ENCODE results near the gene MMP19.
A peak's percentile ranks its signal among the peaks of the same experiment; 100 is the strongest.
"Not testable (repeated sequence)": the region's sequence is repeated elsewhere in the genome, so short reads cannot be mapped to it uniquely, and the experiment has no call there.

Gene MMP19

DNA sequence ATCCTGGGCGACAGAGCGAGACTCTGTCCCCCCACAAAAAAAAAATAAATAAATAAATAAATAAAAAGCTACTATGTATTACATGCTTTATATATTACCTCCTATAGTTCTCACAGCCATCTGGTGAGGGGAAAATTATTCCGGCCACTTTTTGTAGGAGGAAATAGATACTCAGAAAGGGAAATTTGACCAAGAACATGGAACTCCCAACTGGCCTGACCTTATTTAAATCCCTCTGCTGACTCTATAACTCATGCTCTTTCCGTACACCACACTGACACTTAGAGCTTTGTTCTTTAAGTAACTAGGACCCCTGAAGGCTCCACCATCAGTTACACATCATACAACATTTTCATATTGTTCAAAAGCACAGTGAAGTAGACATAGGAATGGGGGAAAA lies 2.2 kb upstream of the MMP19 start:
- no peak for DNase-seq (ENCODE audit: low read depth in 2 of 2)

DNA sequence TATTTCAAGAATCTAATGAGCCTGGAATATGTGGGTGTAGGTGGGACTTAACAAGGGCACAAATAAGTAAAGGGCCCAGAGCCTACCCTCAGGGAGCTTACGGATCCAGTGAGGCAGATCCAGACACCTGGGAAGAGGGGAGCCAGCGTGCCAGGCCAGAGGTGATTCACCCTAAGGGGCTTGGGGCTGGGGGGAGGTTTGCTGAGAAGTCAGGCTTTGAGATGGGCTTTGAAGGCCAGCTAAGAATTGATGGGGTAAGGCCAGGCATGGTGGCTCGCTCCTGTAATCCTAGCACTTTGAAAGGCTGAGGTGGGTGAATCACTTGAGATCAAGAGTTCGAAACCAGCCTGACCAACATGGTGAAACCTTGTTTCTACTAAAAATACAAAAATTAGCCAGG lies 695 bp upstream of the MMP19 start:
- DNase-seq (ENCODE audit: low read depth in 2 of 2), result no peak

DNA sequence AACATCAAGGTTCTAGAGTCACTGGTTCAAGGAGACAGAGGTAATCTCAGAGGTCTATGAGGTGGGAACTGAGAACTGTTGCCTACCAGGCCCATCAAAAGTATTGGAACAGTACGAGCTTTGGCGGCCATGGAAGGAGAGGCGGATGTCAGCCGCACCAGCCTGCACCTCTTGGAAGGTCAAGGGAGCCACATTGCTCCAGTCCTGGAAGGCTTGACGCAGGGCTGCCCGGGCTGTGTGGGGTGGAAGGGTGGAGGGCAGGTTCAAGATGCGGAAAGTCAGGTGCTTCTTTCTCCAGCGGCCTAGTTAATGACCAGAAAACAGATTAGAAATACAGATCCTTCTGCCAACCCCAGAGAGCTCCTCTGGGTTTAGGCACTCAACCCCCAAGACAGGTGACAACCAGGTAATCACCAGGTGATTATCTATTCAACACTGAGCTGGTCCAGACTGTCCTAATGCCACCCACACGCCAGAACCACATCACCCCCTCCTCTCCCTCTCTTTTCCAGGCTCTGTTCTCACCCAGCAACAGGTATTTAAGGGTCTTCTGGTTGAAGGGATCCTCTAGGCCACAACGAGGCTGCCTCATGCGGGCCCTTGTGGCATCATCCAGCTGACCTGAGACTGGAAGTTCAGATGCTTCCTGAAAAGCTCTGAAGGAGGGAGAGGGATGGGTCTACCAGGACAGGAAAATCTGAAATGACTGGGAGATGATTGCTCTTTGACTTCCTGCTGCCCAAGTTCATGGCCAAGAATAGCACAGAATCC lies 2.0 kb downstream of the MMP19 start:
- no peak for DNase-seq (ENCODE audit: low read depth in 2 of 2)

DNA sequence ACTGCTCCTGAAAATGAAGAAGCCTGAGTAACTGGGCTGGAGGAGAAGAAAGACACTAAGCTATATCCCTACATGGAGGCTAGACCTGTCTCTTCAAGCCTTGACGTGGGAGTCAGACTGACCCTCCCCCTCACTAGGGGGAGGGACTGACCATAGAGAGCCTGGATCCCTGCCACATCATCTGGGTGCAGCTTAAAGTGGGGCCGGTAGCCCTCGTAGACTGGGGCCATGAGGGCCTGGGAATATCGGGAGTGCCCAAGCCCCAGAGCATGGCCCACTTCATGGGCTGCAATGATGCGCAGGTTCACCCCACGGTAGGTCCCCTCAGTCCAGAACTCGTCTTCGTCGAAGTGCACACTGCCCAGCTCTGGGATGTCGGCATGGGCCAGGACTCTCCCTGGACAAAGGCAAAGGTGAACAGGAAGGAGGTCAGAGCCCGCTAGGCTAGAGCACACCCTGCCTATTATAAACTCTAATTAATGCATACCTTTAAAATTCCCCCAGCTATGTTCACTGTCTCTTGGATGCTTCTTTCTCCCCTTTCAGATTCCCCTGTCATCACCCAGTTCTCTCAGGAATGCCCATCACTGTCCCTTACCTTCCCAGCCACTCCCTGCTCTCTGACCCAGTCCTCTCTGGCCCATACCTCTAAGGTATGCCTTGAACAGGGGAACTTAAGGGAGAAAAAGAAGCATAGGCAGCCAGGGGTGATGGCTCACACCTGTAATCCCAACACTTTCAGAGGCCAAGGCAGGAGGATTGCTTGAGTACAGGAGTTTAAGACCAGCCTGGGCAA lies 3.2 kb downstream of the MMP19 start:
- no peak for DNase-seq (ENCODE audit: low read depth in 2 of 2)

DNA sequence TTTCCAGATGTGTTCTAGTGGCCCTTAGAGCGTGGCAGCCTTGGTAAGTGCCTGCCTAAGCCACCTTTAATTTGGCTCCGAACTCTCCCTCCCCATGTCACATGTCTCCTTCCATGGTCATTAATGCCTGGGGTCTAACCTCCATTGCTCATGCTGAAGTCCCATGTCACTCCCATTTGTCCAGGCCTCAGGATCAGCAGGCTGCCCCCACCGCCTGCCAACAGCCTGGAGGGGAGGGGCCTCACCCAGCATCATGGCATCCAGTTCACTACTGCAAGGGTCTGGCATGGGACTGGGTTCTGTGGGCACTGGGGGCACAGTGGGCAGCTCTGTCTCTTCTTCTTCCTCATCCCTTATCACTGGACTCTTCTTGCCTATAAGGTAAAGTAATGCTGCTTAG lies 4.4 kb downstream of the MMP19 start:
- DNase-seq (ENCODE audit: low read depth in 2 of 2), result no peak

DNA sequence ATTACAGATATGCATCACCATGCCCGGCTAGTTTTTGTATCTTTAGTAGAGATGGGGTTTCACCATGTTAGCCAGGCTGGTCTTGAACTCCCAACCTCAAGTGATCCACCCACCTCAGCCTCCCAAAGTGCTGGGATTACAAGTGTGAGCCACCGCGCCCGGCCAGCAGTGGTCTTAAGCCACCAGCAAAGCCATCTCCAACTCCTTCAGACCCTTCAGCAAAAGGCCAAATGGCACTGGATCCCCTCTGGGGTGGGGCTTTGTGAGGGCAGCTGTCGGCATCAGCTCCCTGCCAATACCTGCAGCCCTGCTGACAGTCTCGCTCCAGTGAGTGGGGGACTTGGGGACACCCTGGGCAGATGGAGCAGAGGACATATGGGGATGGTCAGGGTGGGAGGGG lies 8.3 kb downstream of the MMP19 start:
- DNase-seq (ENCODE audit: low read depth in 2 of 2), result not testable (repeated sequence)

DNA sequence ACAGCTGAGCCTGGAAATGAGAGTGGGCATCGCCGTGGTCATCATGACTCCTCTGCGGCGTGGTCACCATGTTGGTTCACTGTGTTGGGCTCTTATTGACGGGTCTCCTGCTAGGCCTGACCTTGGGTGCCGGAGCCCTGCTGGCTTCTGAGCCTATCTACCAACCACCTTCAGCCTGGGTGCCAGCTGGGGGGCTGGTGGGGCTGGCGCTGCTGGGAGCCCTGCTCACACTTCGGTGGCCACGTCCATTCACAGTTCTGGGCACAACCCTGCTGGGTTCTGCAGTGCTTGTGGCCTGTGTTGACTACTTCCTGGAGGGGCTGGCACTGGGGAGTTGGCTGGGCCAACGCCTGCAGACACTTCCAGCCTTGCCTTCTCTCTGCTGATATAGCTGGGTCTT lies 9.7 kb downstream of the MMP19 start:
- no peak for DNase-seq (ENCODE audit: low read depth in 2 of 2)

DNA sequence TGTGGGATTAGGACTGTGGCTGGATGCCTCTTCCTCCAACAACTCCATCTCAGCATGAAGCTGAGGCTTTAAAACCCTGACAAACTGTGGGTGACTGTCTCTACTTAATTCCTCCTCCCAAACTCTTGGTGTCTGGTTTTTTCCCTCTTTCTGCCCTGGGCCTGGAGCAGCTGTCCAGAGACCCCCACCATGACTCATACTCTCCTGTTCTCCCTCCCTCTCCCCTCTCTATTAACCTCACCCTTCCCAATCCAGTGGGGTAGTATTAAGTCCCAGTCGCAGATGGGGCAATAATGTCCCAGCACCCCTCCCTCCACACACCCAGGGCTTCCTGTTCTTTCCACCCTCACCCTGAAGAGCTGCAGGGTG lies 11.3 kb downstream of the MMP19 start:
- no peak for DNase-seq (ENCODE audit: low read depth in 2 of 2)

DNA sequence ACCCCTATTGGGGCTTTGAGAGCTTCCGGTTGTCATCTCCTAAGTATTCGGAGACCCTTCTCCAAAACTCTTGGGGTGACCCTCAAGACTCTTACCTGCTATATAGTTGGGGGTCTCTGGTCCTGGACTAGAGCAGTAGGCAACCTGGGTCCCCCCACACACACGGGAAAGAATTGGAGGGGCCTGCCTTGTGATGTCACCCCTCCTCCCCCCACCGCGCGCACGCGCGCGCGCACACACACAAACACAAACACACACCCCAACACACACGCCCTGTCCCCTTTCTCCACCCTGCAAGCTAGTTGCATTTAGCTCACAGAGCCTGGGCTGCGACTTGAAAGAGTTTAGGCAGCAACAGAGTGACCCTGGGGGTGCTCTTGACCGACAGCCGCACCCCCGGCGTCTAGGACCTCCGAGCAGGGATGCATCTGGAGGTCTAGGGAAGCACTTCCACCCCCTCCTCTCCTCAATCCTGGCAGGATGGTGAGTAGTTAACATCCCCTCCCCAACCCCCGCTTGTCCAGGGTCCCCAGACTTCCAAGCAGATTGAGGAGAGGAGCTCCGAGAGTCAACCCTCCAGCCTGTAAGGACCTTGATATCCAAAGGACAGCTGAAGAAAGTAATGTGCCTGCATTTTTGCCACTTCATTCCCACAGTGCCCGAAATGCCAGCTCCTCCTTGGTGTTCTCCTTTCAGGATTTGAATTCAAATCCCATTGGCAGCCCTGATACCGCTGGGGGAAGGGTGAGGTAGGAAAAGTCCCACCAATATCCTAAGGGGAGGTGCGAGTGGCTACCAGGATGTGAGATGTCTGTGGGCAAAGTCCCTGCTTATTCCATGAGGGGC lies 11.9 kb downstream of the MMP19 start:
- DNase-seq (ENCODE audit: low read depth in 2 of 2), result peak in 1 of 2 donors; percentile 59

DNA sequence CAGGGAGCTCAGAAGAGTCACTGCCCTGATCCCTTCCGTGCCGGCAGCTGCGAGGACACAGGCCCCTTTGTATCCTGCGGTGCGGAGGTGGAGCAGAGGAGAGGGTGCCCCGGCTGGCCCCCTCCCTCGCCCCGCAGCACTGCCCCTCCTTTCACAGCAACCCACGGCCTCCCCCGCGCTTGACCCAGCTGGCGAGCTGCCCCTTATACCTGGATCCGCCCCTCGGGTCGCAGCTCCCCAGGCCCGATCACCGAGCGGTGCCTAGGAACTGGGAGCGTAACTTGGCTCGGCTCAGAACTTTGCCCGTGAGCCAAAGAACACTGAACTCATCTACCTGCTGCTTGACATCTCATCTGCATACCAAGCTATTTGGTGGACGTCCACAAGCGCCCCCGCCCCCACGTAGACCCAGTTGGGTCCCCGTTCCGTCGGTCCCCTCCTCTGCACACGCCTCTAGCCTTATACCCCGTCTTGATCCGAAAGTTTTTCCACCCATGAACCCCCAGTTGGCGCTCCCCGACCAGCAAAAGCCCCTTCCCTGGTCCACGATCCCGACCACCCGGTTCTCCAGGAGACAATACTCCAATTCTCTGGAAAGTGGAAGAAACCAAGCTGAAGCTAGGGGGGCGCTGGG lies 12.7 kb downstream of the MMP19 start:
- peak in 1 of 2 donors; percentile 20 for DNase-seq (ENCODE audit: low read depth in 2 of 2)

DNA sequence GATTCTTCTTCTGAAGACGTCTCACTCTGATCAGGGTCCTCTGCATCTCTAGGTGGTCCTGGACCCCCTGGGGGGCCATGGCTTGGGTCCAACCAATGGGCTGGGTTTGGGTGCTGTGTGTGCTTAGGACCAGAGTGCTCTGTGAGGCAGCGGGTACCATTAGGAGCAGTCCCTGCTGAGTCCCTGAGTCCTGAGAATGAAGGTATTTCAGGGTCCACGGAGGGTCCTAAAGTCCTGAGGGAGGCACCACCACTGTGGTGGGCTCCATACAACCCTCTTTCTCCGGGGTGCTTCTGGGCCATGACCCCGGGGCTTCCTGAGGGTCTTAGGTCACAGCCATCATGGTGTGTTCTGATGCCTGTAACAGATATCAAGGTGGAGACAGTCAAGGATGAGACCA lies 14.4 kb downstream of the MMP19 start:
- DNase-seq (ENCODE audit: low read depth in 2 of 2), result no peak

DNA sequence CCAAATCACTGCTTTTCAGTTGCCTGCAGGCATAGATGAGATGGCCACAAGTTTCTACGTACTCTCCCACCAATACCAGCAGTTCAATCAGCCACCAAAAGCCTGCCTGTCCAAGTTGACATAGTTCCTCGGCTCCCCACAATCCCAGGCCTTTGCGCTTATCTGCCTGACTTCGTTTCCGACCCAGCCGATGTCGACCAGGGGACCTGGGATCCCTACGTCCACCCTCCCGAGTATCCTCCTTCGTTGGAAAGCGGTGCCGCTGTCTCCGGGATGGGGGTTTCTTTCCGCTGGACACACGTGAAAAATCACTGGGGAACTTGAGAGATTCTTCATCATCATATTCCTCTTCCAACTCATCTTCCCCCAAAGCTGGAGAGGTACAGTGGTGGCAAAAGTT lies 14.9 kb downstream of the MMP19 start:
- DNase-seq (ENCODE audit: low read depth in 2 of 2), result no peak

DNA sequence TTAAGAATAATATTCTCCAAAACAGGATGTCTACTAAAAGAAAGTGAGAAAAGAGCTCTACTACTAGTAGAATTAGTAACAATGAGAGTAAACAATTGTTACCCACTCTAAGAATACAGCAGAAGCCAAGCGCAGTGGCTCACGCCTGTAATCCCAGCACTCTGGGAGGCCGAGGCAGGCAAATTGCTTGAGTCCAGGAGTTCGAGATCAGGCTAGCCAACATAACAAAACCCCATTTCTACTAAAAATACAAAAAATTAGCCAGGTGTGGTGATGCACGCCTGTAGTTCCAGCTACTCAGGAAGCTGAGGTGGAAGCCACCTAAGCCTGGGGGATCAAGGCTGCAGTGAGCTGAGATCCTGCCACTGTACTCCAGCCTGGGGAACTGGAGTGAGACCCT lies 18.0 kb downstream of the MMP19 start:
- DNase-seq (ENCODE audit: low read depth in 2 of 2), result no peak

DNA sequence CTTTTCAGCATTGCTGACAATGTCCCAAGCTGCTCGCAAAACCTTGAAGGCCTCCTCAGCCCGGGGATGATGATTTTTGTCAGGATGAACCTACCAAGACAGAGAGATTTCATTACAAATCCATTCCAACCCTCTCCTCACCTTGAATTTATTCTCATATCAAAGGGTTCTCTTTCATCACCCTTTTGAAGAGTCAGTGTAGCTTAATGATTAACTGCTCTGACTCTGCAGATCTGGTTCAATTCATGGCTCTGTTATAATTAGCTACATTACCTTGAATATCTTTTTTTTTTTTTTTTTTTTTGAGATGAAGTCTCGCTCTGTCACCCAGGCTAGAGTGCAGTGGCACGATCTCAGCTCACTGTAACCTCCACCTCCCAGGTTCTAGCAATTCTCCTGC lies 19.3 kb downstream of the MMP19 start:
- no peak for DNase-seq (ENCODE audit: low read depth in 2 of 2)

DNA sequence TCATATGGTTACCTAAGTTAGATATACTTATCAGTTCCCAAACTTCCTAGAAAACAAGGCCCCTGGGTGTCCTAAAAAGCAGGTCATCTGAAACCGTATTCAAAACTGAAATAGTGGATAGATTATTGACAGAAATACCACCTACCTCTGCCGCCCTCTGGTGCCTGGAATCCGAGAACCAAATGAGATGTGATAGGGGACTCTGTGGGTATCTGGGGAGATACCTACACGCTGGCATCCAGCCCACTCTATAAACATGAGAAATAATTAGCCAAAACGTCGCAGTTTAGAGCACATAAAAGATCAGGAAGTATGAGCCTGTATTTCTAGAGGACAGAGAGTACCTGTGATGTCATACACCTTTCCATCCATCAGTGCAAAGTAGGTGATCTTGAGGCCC lies 20.5 kb downstream of the MMP19 start:
- DNase-seq (ENCODE audit: low read depth in 2 of 2), result no peak

DNA sequence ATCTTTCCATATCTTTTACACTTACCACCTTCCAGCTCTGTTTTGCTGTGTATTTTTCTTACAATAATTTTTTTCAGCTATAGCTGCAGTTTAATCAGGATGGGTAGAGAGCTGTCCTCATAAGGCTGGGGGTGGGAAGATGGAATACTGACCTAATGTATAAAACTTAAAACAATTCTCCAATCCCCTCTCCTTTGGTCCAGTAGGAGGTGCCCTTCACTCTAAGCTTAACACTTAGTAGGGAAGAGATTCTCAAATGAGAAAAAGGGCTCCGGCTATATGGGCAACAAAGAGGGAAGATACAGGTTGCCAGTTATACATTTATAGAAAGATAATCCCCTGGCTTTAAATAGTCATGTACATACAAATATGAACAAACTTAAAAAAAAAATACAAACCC lies 22.1 kb downstream of the MMP19 start:
- no peak for DNase-seq (ENCODE audit: low read depth in 2 of 2)

DNA sequence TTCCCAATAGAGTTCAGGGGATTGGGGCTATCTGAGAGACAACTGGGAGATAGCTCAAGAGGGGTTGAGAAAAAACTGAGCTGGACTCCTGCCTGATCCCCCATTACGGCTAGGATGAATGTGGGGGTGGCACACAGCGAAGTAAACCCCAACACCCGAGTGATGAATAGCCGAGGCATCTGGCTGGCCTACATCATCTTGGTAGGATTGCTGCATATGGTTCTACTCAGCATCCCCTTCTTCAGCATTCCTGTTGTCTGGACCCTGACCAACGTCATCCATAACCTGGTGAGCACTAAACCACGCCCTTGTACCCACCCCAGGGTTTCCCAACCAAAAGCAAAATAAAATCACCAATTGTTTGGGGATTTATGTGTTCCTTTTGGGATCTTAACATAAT lies 23.9 kb downstream of the MMP19 start:
- no peak for DNase-seq (ENCODE audit: low read depth in 2 of 2)

DNA sequence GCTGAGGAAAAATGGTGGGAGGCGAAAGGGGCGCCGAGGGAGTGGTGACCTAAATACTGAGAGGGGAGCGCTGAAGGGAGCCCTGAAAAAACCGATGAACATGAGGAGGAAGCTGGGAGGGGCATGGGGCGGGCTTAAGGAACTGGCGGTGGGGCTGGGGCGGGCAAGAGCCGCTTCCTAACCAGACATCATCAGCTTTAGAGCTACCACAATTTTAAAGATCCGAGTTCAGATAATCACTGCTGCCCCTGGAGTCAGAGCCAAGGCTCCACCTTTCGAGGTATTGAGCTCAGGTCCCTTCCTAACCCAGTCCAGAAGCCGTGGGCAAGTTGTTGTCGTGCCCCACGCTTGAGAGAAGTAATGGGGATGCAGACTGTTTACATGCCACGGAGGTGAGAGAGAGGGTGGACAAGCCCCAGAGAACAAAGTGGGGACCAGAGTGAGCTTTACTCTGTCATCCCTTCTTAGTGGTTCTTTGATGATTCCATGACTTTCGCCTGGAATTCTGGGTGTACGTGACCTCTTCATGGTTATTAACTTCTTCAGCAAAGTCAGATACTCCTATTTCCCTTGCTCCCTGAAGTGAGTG lies 24.5 kb downstream of the MMP19 start:
- no peak for DNase-seq (ENCODE audit: low read depth in 2 of 2)

DNA sequence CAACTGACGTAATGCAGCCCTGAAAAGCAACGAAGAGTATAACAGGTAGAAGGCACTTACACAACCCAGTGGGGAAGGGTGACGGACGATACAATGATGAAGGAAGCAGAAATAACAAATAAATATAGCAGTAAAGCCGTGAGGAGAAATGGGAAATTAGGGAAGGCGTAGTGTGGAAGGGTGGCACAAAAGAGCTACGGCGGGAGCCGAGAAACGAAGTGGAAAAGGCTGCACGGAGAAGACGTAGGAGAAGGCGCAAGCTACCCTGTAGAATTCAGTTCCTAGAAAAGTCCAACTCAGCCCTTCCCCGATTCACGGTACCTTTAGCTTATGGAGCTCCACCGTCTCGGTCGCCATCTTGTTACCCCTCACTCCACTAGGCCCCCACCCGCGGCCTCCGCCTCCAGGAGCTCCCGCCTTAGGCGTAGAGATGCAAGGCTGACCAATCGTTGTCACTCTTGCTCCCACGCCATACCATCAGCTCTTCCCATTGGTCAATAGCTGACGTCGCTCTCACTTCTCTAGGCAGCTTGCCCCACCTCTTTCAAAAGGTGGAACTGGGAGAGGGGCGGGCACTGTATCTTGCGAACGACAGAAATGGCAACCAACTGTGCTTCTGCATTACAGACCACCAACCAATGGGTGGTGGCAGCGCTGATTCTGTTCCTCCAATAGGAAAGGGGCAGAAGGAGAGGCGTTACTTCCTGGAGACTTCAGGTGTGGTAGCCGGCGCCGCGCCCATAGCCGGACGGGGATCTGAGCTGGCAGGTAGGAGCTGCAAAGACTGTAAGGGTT lies 25.2 kb downstream of the MMP19 start, which contains the start of the genes ORMDL2 and SARNP:
Gene ORMDL2 (plus strand): TSS at position 697 of the 795 bp plus-strand sequence. CDS start 959 bp downstream, outside the sequence.
Gene SARNP (minus strand): TSS at position 380 of the 795 bp plus-strand sequence. CDS start 23 bp downstream, at position 357.
- DNase-seq (ENCODE audit: low read depth in 2 of 2), result peak; percentile 91 to 98

DNA sequence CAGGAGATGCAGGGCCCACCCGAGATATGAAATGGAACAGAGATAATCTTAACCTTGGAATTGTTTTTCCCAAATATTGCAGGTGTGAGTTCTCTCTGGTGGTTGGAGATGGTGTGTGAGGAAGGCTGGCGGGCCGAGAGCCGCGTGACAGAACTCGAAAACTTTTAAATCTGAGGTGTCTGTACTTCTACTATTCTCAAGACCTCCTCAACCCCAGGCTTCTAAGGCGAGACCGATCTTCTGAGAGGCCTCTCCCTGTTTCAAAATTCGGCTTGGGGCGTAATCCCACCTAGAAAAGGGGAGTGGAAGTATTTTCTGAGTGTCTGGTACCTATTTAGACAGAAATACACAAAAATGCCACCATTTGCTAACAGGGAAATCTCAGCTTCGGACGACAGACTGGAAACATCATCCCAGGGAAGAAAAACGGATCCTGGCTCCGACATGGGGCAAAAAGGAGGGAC lies 25.8 kb downstream of the MMP19 start:
- DNase-seq (ENCODE audit: low read depth in 2 of 2), result no peak
